HG03097 (cell line): ENCODE measurements around the gene ASTN2.

Experiments
- ATAC-seq: cut with Tn5 transposase; IDR thresholded peaks from one replicate; pipeline ENCODE4 v1.9.1; 2021; ENCODE audit not compliant: unreplicated experiment, low FRiP score

Gene ASTN2

DNA sequence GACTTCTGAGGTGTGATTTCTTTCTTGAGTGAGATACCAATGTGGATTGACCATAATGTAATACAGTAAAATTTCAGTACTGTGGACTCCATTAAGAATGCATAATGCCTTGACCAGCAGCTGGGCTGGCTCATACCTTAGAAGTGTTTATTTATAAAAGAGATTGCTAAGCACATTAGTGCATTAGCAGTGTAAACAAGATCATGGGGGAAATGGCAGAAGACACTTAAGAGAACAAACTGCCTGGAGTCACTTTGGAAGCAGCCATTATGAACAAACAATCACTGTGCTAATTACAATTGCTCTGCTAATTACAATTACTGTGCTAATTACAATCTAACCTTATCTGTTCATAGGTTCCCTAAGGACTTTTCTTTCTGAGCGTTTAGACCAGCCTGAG is 623.5 kb downstream of the ASTN2 start:
- ATAC-seq: no peak

DNA sequence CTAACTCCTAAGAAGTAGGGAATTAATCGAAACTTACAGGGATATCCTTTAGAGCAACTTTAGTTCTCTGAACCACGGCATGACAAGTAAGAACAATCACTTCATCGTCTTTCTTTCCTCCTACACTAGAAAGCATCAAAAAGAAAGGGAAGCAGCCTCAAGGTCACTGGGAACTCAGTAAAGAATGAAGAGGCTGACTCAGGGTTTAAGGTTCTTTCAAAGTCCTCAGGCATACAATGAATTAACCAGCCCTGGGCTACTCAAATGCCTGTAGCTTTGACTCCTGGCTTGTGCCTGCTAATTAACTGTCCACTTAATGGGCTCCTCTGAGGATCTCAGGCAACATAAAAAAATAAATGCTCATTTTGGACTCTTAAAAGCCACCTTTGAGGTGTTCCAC is 625.8 kb downstream of the ASTN2 start:
- no peak for ATAC-seq

GRCh38 chr9:116786737-116787136 is 628.1 kb downstream of the ASTN2 start:
- no peak for ATAC-seq

DNA sequence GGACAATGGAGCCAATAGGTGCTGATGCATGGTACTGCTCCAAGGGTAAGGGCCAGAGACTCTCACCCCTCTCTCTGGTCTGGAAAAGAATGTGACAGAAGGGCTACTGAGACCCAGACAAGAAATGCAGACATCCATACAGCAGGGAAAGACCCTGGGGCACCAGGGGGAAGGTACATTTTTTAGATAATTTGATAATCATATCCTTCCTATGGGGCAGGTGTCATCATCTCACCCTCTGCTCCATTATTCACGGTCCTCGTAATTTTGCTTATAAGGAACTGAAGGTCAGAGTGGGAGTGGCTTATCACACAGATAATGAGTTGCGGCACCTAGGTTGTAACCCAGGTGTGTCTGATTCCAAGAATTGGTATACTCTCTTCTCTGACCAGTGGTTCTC is 637.7 kb downstream of the ASTN2 start:
- no peak for ATAC-seq

DNA sequence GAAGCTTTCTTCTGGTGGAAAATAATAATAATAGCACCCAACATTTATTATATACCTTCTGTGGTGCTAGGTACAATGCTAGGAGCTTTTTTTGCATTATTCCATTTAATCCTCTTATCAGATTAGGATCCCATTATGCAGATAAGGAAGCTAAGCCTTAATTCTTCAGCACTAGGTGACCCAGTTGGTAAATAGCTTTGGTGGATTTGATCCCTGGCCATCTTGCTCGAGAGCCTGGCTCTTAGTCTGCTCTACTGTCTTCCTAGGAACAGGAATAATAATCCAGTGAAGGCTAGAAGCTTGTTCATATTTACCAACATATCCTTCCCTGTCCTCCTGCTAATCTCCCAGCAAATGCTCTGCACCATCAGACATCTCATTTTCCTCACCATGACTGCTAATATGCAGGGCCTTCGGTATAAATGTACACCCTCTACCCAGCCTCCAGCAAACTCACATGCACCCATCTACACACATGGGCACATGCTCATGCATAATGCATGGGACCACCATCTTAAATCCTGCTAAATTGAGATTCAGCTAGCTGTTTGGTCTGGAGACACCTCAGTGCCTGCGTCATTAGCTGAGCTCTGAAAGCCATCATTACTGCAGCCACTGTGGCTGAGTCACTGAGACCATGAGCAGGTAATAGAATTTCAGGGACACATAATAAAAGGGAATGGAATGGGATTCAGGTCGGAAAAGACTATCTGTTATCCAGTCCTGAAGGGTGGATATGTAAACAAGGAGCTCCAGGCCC is 640.3 kb downstream of the ASTN2 start:
- ATAC-seq: no peak

GRCh38 chr9:116767219-116767618 is 647.6 kb downstream of the ASTN2 start:
- ATAC-seq: no peak

- ATAC-seq: no peak
These were observed 649.8 kb downstream of the ASTN2 start for GRCh38 chr9:116765011-116765410.

GRCh38 chr9:116763770-116764169 is 651.1 kb downstream of the ASTN2 start:
- ATAC-seq: no peak

DNA sequence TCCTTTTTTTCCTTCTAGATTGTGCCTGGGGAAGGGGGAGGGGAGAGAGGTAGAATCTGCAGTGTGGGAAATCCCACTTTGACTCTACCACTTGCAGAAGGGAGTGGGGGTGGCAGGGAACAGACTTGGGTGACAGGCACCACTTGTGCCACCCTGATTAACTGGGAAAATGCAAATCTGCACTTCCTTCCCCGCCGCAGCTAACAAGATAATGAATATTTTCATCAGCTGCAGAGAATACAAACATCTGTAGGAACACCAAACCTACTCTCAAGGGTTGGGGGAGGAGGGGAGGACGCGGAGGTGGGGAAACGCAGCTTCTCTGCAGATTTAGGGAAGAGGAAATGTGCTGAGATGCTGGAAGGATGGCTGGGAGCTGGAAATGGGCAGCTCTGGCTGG is 654.2 kb downstream of the ASTN2 start:
- no peak for ATAC-seq

- ATAC-seq: no peak
These were observed 657.8 kb downstream of the ASTN2 start for GRCh38 chr9:116757030-116757429.

- no peak for ATAC-seq
These were observed 661.5 kb downstream of the ASTN2 start for GRCh38 chr9:116753389-116753788.

DNA sequence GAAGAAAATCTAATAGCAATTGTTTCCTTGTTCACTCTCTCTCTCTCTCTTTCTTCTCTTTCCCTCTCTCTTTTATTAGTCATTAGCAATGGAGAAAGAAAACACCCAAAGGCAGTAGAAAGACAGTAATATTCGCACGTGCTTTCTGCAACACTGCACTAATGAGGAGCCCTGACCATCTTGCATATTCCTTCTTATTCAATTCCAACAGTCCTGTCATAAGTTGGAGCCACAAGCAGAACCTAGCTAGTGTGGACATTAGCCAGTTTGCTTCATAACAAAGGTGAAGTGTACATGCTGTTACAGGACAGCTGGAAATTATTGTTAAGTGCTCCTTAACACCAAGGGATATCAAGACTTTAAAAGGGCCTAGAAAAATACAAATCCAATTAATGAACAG is 664.3 kb downstream of the ASTN2 start:
- ATAC-seq: no peak

- no peak for ATAC-seq
These were observed 665.1 kb downstream of the ASTN2 start for GRCh38 chr9:116749772-116750171.

- no peak for ATAC-seq
These were observed 665.7 kb downstream of the ASTN2 start for GRCh38 chr9:116749176-116749575.

DNA sequence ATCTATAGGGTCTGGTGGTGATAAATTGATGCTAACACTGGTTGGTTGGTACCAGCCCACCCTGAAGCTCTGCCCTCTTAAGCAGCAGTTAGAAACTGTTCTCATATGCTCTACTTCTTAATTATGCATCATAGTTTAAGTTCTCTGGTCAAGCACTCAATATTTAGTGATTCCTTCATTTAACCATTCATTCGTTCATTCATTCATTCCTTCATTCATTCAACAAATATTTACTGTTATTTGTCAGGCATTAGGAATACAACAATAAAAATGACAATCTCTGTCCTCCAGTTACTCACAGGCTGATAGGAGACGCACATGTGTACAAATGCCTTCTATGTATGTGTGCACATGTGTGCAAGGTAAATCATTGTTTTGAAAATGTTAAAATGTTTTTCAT is 673.1 kb downstream of the ASTN2 start:
- ATAC-seq: no peak

DNA sequence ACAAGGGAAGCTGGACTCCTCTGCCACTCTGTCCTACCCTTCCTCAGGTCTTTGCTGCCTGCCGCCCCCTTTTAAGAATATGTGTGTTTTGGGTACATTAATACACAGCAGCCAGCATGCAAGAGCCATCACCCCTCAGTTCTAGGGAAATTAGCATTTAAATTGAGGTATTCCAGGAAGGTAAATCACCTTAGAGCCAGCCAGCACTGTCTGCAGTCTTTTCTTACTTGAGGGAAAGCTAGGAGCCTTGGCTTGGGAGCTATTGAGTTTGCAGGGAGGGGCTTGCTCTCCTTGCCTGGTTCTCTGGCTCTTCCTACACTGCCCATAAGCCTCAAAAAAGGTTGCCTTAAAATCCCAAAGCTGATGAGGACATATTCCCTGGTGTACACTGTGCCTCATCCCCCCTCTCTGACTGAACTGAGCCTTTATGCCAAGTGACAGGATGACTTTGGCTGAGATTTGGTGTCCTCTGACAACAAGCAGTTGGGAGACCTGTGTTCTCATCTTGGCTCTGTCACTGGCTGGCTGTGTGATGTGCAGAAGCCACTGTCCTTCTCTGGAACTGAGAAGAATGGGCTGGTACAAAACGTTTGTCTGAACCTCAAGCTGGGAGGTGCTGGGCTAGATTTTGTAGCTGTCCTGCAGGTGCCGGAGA is 673.6 kb downstream of the ASTN2 start:
- no peak for ATAC-seq

- ATAC-seq: no peak
These were observed 677.7 kb downstream of the ASTN2 start for GRCh38 chr9:116737152-116737546.

DNA sequence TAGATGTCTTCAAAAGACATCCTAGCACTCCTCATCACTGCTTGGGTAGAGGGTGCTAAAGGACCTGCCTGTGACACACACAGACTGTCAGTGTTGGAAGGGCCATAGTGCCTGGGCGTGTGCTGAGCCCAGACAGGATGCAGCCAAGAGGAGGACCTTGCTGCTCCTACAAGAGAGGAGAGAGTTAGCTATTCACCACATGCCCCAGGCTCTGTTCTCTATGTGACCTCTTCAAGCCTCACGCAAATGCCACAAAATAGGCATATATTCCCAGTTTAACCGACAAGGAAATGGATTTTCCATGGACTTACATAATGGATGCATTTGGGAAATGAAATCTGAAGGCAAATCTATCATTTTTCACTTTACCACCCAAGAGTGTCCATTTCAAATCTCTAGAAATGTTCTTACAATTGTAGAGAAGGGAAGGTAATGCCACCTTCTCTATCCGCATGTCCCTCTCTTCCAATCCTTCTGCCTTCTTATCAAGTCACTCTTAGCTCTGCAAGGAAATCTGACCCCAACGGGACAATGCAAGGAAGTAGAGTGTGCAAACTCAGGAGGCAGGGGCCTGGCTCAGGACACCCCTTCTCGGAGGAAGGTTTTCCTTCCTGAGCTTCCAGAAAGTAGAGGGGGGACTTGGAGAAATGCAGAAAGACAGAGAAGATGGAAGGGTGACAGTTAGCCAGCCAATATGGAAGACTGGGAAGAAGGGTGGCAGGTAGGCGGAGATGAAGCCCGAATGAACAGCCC is 678.3 kb downstream of the ASTN2 start:
- no peak for ATAC-seq

GRCh38 chr9:116733010-116733641 is 681.7 kb downstream of the ASTN2 start:
- no peak for ATAC-seq

GRCh38 chr9:116726602-116727001 is 688.3 kb downstream of the ASTN2 start:
- no peak for ATAC-seq

- ATAC-seq: no peak
These were observed 690.7 kb downstream of the ASTN2 start for GRCh38 chr9:116724123-116724522.
